GDM1 (cell line): ENCODE results near the gene PHACTR1.

ENCODE experiments used
- DNase-seq: peaks from one replicate; lab custom pipeline; 2025; lab: John Stamatoyannopoulos, UW

Gene PHACTR1

GRCh38 chr6:13194852-13195251 is 478.3 kb downstream of the PHACTR1 start:
- peak; percentile 31 for DNase-seq

- DNase-seq, result no peak
Observed at GRCh38 chr6:13195803-13196202, 479.2 kb downstream of the PHACTR1 start.

GRCh38 chr6:13198168-13198567 is 481.6 kb downstream of the PHACTR1 start:
- no peak for DNase-seq

DNA sequence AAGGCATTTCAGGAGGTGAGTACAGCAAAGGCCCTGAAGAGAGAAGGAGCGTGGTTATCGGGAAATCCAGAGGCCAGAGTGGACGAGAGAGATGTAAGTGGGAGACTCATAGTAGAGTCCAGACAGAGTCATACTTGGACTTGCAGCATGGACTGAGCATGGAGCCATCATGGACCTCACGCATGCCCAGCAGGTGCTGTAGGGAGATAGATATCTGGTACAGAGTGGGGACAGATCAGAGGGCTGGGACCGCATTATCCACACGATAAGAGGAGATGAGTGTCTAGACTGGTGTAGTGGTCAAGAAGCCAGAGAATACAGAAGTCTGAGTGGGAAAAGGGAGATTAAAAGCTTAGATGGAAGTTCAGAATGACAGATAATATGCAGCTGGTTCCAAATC is 484.8 kb downstream of the PHACTR1 start:
- DNase-seq, result no peak

DNA sequence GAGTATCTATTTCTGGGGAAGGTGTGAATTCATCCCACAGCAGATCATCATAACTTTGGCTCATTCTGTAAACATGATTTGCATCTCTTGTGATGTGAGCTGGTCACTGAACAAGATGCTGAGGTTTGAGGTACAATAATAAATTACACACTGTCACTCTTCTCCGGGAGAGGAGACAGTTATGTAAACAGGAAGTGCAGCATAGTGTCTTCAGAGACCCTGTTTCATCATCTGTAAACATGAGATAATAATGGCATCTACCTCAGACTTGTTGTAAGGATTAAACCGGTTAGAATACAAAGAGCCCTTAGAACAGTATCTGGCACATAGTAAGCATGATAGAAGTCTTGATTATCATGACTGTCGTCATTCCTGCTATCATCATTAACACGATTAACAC is 486.6 kb downstream of the PHACTR1 start:
- no peak for DNase-seq

DNA sequence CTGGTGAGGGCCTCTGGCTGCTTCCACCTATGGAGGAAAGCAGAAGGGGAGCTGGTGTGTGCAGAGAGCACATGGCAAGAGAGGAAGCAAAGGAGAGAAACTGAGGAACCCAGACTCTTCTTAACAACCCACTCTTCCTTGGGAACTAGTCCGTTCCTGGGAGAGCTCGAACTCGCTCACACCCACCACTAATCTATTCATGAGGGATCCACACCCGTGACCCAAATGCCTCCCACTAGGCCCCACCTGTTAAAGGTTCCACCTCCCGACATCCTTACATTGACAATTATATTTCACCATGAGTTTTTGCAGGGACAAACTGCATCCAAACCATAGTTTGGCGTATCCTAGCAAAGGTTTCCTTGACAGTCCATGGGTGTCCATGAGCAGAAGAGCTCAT is 488.5 kb downstream of the PHACTR1 start:
- DNase-seq, result no peak

DNA sequence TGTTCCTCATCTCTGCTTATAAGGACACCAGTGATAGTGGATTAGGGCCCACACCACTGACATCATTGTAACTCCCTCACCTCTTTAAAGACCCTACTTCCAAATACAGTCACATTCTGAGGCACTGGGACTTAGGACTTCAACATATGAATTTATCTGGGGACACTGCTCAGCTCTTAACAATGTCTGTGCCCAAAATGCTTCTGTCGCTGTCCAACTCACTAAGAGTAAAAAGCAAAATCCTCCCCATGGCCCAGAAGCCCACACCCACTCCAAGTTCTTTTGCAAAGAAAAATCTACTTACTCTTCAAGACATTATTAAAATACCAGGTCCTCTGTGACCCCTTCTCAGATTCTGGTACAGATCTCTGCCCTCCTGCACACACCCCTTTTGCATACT is 495.5 kb downstream of the PHACTR1 start:
- DNase-seq, result no peak

GRCh38 chr6:13212538-13212937 is 496.0 kb downstream of the PHACTR1 start:
- DNase-seq, result no peak

DNA sequence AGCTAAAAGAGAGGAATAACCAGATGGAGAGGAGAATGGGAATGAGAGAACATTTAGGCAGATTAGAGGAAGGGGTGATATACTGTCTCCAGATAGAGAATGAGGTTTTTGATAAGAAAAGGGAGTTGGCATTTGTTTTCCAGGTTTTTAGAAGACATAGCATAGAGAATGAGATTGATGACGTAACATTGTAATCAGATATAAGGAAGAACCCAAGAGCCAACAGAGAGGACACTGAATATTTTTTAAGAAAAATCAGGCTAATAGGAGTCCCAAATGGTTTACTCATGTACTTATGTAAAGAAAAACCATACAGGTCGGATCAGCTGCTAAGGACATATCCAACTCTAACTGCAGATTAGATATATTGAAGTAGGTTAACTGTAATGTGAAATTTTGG is 498.8 kb downstream of the PHACTR1 start:
- no peak for DNase-seq

DNA sequence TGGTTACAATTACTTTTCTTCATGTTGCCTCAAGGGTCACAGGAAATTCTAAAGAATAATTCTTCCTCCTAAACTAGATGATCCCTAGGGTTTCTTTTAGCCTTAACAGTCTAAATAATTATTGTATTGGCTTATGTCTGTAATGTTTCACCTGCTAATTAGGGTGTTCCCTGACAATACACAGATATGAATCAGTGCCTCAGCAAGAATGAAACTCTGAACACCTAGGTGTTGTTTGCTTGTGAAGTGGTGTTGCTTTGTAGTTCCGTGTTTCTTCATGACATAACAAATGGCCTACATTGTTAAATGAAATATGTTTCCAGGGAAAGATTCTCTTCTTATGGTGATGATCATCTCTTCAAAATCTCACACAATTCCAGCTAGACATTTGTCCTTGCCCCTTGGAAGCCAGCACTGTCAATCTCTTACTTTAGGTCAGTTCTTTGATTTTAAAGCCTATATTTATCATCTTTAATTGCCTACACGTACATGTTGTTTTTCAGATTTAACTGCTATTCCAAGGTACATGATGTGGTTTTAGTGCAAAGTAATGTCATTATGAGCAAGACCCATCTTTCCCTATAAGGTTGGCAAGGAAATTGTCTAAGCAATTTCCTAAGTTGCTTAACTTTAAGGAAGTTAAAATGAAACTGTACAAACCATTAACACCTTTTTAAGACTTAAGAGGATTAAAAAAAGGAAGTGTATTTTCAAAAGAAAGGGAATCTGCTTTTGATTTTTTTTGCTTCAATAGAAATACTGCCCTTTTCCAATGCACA is 499.9 kb downstream of the PHACTR1 start:
- DNase-seq, result no peak

GRCh38 chr6:13217206-13217905 is 500.8 kb downstream of the PHACTR1 start:
- no peak for DNase-seq

DNA sequence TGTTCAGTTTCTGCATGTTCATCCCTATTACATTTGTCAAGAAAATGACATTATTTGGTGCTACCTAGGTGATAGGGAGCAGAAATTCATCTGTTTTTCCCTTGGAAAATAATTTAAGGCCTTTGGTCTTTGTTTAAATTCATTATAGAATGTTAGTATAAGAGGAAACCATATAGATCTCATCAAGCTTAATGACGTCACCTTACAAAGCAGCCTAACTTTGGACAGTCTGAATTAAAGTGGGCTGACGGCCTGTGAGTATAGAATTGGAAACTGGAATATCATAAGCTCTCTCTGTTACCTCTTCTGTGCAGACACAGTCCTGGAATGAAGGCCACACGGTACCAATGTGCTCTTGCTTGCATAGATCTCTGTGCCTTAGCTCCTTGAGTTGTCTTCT is 503.7 kb downstream of the PHACTR1 start:
- DNase-seq, result no peak

GRCh38 chr6:13222048-13222447 is 505.5 kb downstream of the PHACTR1 start:
- DNase-seq, result no peak

GRCh38 chr6:13226071-13226470 is 509.5 kb downstream of the PHACTR1 start:
- no peak for DNase-seq

- DNase-seq, result no peak
Observed at GRCh38 chr6:13228264-13229204, 512.0 kb downstream of the PHACTR1 start.

DNA sequence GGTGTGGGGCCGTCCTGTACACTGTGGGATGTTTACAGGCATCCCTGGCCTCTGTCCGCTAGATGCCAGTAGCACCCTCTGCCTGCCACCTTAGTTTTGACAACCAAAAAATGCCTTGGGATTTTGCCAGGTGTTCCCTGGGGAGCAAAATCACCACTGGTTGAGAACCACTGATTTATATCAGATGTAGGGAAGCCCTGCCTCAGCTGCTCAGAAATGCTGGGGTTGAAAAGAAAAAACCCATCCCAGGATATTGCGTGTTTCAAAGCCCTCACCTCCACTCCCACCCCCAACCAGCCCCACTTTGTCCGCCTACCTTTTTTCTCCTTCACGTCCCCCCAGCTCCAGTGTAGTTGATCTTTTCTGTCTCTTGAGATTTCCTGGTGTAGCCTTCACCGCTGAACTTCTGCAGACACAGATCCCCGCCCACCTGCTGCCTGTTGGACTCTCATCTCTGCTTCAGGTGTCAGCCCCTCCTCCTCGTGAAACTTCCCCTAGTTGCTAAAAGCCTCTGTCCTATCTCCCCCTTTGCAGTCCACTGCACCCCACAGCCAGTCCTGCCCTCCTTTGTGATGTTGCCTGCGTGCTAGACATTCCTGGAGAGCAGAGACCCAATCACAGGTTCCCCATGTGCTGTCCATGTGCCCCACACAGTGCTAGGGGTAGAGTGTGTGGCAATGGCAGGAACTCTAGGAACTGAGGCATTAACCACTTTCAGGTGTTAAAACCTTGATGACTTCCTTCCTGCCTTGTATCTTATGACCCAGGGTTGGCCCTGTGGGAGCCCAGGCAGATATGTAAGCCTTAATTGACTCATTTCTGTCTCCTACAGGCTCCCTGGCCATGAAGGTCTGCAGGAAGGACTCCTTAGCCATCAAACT is 512.9 kb downstream of the PHACTR1 start:
- no peak for DNase-seq

DNA sequence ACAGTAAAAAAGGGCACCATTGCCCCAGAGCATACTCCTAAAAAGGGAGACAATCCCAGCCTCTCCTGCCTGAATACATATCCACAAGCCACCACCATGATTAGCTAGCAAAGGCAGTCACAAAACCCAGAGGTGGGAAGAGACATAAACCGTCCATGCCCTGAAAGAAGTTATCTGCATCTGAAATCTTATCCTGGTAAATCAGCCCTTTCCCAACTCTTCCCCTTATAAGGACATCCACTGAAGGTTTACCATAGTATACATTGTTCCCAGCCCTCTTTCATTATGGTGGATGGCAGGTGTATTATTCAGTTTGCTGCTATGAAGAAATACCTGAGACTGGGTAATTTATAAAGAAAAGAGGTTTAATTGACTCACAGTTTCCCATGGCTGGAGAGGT is 516.5 kb downstream of the PHACTR1 start:
- no peak for DNase-seq

DNA sequence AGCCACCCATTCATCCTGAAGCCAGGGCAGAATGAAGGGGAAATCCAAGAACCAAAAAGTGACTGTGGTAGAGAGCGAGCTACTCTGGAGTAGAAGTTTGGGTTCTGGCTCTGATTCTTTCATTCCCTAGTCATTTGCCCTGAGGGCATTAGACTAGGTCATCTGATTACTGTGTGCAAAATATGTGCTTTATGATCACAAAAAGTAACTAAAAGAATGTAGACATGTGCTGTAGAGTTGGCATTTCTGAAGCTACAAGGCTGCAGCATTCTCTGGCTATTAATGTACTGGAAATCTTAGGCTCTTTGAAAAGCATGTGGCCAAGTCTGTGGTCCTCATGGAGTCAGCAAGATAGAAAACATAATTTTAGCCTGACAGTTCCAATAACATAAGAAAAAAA is 517.6 kb downstream of the PHACTR1 start:
- no peak for DNase-seq

GRCh38 chr6:13235339-13235738 is 518.8 kb downstream of the PHACTR1 start:
- no peak for DNase-seq

DNA sequence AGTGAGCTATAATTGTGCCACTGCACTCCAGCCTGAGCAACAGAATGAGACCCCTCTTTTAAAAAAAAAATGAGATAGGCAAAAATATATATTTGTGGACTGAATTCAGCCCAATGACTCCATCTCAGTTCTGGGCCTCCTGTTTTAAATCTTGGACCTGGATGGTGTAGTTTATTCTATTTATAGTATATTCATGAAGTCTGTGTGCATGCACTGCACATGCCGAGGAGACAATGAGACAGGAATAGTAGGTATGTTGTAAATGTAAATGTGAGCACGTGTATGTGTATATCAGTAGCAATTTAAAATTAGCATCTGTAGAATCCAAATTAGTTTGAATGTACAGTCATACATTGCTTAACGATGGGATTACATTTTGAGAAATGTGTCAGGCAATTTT is 520.8 kb downstream of the PHACTR1 start:
- DNase-seq, result no peak

DNA sequence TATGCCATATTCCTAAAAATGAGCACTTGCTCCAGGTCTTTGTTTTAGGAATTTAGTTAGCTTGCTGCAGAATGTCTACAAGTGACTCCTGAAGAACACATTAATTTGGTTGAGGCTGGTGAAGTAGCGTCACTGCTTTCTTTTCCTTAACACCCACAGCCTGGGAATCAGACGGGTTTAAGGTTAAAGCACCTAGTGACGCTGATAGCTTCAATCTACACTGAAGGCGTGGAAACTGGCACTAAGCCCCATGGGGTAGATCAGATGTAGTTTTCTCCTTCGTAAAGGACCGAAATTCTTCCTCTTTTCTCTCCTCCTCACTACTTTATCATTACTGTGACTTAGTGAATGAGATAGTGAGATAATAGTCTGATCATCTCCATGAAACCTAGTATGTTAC is 521.5 kb downstream of the PHACTR1 start:
- no peak for DNase-seq
